ENCODE data around the gene ETF1.

Gene ETF1

DNA sequence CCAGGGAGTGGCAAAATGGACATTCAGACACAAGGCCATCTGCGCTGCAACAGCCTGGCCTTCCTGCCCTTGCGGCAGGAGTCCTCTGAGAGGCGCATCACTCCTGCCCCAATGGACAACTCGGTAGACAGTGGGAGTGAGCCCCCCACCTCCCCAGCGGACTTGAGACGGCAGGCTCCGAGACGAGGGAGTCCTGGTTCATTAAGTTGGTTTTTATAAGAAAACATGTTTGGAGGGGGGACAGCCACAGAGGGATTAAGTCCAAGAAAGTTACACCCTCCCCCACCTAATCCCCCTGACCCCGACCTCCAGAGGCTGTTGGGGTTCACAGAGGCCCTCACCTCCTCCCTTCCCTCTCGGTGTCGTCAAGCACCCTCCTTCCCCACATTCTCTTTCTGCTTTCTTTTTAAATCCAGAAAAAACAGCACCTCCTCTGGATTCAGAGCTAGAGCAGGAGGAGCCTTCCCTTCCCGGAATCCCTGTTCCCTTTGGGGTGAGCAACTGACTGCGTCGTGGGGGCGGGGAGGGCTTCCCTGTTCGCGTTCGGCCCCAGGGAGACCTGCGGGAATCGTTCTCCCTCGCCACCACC lies 79.5 kb downstream of the ETF1 start:
- no peak for DNase-seq (ENCODE audit: low read depth)

DNA sequence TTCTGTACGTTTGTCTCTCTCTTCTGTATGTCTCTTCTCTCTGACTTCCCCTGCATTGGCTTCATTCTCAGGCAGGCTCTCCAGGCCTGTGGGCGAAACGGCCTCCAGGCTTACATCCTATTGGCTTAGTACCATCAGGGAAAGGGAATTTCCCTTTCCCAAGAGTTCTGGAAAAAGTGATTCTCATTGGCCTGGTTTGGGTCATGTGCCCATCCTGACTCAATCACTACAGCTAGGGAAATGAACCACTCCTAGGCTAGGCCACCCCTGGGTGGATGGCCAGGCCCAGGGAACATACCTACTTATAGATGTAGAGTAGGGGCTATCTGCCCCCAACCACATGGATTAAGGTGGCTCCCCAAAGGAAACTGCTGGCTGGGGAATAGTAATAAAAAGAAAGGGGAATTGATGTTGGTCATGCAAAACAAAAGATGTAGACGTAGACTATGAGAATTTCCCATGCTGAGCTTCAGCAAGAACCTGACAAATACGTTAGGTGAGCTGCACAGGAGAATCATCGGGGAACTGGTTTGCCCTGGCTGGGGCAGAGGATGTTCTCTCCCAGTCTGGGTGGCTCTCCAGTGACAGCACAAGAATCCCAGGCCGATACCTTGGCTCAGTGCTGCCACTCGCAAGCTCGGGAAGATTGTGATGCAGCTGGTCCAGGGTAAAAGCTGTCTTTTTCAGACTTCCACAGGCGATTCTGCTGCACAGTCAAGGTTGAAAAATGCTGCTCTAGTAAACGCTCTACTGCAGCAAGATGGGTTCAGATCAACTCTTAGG lies 81.5 kb downstream of the ETF1 start:
- DNase-seq (ENCODE audit: low read depth) = no peak

DNA sequence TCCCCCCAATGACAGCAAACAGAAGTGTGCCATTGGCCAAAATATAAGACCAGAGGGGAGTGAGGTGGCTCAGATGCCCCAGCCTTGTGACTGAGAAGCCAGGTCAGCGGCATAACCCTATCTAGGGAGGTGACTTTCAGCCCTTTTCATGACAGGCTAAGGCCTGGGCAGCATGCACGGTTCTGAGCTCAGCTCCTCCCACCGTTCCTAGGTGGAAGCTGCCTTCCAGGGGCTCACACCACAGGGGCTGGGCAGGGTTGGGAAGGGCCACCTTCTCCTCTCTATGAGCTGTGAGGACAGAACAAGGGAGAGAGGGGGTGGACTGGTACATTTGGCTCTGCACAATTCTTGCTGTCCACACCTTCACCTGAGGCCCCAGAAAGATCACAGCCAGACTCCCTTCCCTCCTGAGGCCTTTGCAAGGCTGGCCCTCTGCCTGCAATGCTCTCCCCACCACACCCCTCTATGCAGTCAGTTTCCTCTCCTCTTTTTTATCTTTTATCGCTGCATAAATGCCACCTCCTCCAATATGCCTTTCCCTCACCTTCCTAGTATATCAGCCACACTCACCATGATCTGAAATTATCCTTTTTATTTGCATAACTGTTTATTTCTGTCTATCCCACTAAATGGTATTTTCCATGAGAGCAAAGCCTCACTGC lies 82.9 kb downstream of the ETF1 start:
- DNase-seq (ENCODE audit: low read depth) = no peak

DNA sequence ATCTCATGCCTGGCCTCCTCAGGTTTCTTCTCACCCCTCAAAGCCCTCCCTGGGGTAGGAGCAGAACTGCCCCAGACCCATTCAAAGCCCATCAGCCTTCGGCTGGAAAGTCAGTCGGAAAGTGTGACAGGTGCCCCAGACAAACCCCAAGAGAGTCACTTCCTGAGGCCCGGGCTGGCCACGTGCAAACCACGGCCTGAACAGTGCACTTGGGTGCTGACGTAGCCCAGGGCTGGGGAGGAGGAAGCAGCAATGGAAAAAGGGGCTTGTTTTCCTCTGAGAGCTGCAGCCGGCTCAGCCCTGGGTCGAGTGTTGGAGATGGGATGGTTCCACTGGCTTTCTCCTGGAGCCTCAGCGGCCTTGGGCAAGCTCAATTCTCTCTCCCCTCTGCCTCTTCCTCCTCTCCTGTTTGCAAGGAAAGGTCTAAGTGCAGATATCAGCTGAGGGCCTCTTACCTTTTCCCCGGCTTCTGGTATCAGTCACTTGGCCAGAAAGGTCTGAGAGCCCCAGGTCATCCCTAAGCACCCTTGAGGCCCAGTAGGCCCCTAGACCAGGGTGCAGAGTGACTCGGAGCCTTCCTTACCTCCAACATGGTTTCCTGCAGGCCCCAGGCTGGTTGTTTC lies 83.6 kb downstream of the ETF1 start:
- no peak for DNase-seq (ENCODE audit: low read depth)

DNA sequence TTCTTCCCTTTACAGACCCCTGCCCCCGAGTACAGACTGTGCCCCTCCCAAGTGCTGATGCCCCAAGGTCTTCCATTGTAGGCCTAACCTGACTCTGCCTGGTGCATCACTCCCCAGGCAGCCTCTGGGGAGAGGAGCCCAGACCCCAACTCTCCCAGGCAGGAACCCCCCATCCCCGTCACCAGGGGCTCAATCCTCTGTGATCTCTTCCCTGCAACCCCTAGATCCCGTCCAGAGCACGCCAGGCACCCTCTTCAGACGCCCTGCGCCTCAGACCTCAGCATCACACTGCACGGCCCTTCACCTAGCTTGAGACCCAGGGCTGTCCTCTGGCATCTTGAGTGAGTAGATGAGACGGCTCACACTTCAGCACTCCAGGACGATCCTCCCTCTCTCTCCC lies 84.2 kb downstream of the ETF1 start:
- no peak for DNase-seq (ENCODE audit: low read depth)

DNA sequence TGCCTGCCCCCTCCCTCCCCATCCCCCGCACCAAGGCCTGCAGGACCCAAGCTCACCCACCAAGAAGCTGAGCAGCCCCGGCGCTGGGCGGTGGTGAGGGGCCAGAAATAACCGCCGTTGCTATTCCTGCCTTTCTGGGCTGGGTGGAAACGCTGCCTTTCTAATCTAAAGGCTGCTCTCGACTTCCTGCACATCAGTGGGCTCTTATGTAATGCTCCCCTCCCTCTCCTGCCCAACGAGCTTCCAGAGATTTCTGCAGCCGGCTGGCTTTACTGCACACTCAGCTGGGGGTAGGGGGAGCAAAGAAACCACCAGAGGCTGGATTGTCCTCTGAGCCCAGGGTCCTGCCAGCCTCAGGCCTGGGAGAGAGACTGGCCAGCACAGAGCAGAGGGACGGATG lies 84.7 kb downstream of the ETF1 start:
- no peak for DNase-seq (ENCODE audit: low read depth)

DNA sequence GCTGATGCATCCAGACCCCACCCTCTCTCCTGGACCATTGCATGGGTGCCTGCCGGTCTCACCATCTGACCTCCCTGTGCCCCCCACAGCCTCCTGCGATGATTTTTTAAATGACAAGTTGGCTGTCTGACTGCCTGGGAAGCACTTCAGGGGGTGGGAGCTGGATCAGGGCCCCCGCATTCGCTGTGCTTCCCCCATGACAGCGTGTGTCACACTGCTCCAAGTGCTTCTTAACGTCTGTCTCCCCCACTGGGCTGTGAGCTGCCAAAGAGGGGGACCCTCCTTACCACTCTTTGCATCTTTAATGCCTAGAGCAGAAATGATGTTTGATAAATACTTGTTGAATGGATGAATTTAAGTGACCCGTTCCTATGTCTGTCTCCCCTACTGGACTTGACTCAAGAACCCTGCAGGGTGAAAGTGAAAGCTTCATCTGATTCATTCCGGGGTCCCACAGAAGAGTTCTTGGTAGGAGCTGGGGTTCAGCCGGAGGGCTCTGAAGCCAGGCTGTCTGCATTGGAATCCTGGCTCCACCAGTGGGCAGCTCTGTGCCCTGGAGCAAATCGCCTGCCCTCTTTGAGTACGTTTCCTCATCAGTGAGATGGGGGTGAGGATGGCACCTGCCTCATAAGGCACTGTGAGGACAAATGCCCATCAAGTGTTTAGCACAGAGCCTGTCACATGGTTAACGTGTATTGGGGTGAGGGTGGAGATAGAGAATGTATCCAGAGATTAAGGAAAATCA lies 85.3 kb downstream of the ETF1 start:
- no peak for DNase-seq (ENCODE audit: low read depth)
